ENCODE measurements around the gene TRMT10B.

GRCh38 chr9:37811906-37812476 lies 58.4 kb downstream of the TRMT10B start:
- TF ChIP-seq CTCF (IDR thresholded peaks at IDR 0.05; ENCODE audit: low read depth, low read length) (no peak), POLR2A (IDR thresholded peaks at IDR 0.05; ENCODE audit: extremely low read depth, insufficient read length) (no peak)

Measured in NB4 (cell line).